Right atrium auricular region (tissue), 2 donors: ENCODE data around the gene GZMM. TPM values are rescaled to one million over a fixed set of nuclear protein-coding genes. Genes with fewer than 3 reads are reported as not detected.

ENCODE experiments used
- DNase-seq: peaks from one replicate; pipeline ENCODE4 v3.0.0-alpha.2; 2019; ENCODE audit warnings: low spot score
- H3K27ac ChIP-seq, 2 donors: fragments of 200-600 bp; sonication (generic); 1 replicate in 1 of 2; 2 replicates in 1 of 2; pipeline ENCODE4 v1.5.1; 2016 to 2019
- H3K27me3 ChIP-seq, 2 donors: fragments of 200-600 bp; sonication (generic); one replicate each; pipeline versions ENCODE4 v1.5.1 to v1.6.0; 2017 to 2019
- H3K36me3 ChIP-seq: fragments of 200-600 bp; sonication (generic); one replicate; pipeline ENCODE4 v1.5.1; 2016
- H3K4me1 ChIP-seq, 2 donors: fragments of 200-600 bp; sonication (generic); one replicate each; pipeline versions ENCODE4 v1.5.1 to v1.6.0; 2017 to 2019
- H3K4me3 ChIP-seq, 2 donors: fragments of 200-600 bp; sonication (generic); 1 replicate in 1 of 2; 2 replicates in 1 of 2; pipeline ENCODE4 v1.5.1; 2017 to 2019; ENCODE audit warnings: mild to moderate bottlenecking in 1 of 2, moderate library complexity in 1 of 2
- H3K9me3 ChIP-seq, 2 donors: fragments of 200-600 bp; sonication (generic); one replicate each; pipeline ENCODE4 v1.5.1; 2019
- CTCF ChIP-seq, 2 donors: fragments of 200-600 bp; sonication (generic); IDR thresholded peaks; one replicate each; pipeline ENCODE4 v1.5.1; 2019; ENCODE audit warnings: antibody characterized with exemption in 2 of 2
- total RNA-seq, 2 donors: library from RNA; depleted of rRNA; stranded (reverse); fragments of >200 nt; gene quantifications; one replicate each; pipeline ENCODE4 v1.1.0, GENCODE V29; 2016

Gene GZMM
- total RNA-seq, 2 donors from 2014 or later, result 0.79 TPM; not detected in 1

DNA sequence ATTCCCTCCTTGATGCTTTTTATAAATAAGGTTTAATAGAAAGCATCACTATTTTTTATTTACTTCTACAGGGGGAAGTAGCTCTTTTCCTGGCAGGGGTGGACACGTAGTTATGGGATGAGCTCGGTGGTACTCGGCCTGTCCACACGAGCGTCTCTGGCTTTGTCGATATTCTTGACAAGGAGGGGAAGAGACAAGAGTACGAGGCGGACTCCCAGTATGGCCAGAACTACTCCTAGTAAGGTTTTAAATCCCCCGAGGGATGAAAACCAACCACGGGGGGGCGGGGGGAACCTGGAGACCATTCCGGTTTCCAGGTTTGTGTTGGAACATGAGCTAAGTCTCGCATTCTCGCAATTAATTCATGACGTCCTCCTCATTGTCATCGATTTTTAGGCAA, 23.0 kb downstream of the GZMM start:
- Histone ChIP-seq H3K27ac (no peak overlapping the region), H3K4me1 (peaks cover 0 to 10% of the 10 kb centered on the region in 2 donors), H3K27me3 (no peaks in the 10 kb centered on the region), H3K9me3 (no peaks in the 10 kb centered on the region), H3K36me3 (no peaks in the 10 kb centered on the region), H3K4me3 (no peak overlapping the region)
- DNase-seq, result no peak
- no peak for TF ChIP-seq CTCF (IDR thresholded peaks at IDR 0.05)

GRCh38 chr19:567296-567900, 23.5 kb downstream of the GZMM start:
- no peak overlapping the region for H3K27ac ChIP-seq
- H3K27me3 ChIP-seq, result no peaks in the 10 kb centered on the region
- DNase-seq, result no peak
- no peaks in the 10 kb centered on the region for H3K36me3 ChIP-seq
- H3K4me1 ChIP-seq, result peaks cover 0 to 10% of the 10 kb centered on the region in 2 donors
- H3K4me3 ChIP-seq, result no peak overlapping the region
- no peak for TF ChIP-seq CTCF (IDR thresholded peaks at IDR 0.05)
- H3K9me3 ChIP-seq, result no peaks in the 10 kb centered on the region

DNA sequence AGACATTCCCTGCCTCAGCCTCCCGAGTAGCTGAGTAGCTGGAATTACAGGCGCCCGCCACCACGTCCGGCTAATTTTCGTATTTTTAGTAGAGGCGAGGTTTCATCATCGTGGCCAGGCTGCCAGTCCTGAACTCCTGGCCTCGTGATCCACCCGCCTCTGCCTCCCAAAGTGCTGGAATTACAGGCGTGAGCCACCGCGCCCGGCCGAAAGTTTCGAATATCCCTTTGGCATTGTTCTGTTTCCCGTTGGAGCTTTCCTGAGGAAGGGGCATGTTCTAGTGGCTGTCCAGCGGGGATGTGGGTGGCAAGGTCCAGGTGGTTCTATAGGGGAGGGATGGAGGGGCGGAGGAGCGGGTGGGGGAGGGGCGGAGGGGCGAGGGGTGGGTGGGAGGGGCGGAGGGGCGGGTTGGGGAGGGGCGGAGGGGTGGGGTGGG, 26.4 kb downstream of the GZMM start:
- no peaks in the 10 kb centered on the region for H3K9me3 ChIP-seq
- no peak overlapping the region for H3K27ac ChIP-seq
- H3K36me3 ChIP-seq, result no peaks in the 10 kb centered on the region
- no peaks in the 10 kb centered on the region for H3K27me3 ChIP-seq
- H3K4me3 ChIP-seq, result no peak overlapping the region
- peaks cover 0 to 34% of the 10 kb centered on the region in 2 donors for H3K4me1 ChIP-seq
- DNase-seq, result no peak
- no peak for TF ChIP-seq CTCF (IDR thresholded peaks at IDR 0.05)

DNA sequence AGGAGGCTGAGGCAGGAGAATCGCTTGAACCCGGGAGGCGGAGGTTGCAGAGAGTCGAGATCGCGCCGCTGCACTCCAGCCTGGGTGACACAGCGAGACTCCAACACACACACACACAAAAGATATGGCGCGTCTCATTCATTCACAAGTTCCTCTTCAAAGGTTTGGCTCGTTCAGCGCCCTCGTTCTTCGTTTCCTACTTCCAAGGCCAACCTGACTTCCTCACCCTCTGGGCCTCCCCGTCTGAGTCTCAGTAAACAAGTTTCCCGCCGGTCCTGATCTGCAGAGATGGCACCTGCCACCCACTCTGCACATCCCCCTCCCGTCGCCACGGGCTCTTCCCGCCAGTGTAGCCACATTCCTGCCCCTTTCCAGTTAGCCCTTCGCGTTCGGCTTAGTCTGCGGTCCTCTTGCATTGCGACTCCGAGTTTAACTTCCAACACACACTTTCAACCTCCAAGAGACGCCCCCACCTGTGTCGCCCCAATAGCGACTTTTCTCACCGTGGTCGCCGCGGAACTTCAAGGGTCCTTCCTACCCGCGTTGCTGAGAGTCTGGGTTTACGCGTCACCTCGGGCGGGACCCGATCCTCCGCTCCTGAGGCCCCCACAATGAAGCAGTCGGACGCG, 27.2 kb downstream of the GZMM start:
- no peak for TF ChIP-seq CTCF (IDR thresholded peaks at IDR 0.05)
- peak overlapping the region; percentile 71 to 78 for H3K27ac ChIP-seq
- DNase-seq, result no peak

GRCh38 chr19:571566-571974, 27.7 kb downstream of the GZMM start:
- H3K4me1 ChIP-seq, result peaks cover 0 to 47% of the 10 kb centered on the region in 2 donors
- peak overlapping the region; percentile 98 to 99 for H3K4me3 ChIP-seq
- no peak for TF ChIP-seq CTCF (IDR thresholded peaks at IDR 0.05)
- H3K27ac ChIP-seq, result peak overlapping the region; percentile 71 to 78
- DNase-seq, result no peak
- H3K27me3 ChIP-seq, result no peaks in the 10 kb centered on the region
- no peaks in the 10 kb centered on the region for H3K36me3 ChIP-seq
- H3K9me3 ChIP-seq, result no peaks in the 10 kb centered on the region

More for the DNA sequence above, 27.2 kb downstream of the GZMM start:
- peaks cover 0 to 41% of the 10 kb centered on the region in 2 donors for H3K4me1 ChIP-seq
- H3K4me3 ChIP-seq, result peak overlapping the region; percentile 98 to 99
- H3K36me3 ChIP-seq, result no peaks in the 10 kb centered on the region
- H3K9me3 ChIP-seq, result no peaks in the 10 kb centered on the region
- H3K27me3 ChIP-seq, result no peaks in the 10 kb centered on the region
